AG04450 (cell line): ENCODE measurements around the gene SHBG. TPM values are rescaled to one million over a fixed set of nuclear protein-coding genes. Genes with fewer than 3 reads are reported as not detected.
"Not testable (repeated sequence)": the region's sequence is repeated elsewhere in the genome, so short reads cannot be mapped to it uniquely, and the experiment has no call there.

Experiments
- CTCF ChIA-PET: fragments of 300-600, 350-600 bp; formaldehyde crosslinking; extraction: SDS; loops from one replicate; lab custom pipeline; 2022; ENCODE audit warnings: antibody characterized with exemption, inconsistent platforms; lab: Charles Lee
- POLR2A ChIA-PET: fragments of 350-600 bp; formaldehyde crosslinking; extraction: SDS; loops from one replicate; lab custom pipeline; 2021; ENCODE audit warnings: antibody characterized with exemption, inconsistent platforms; lab: Yijun Ruan, JAX
- DNase-seq: peaks from one replicate; pipeline ENCODE4 v3.0.0-alpha.2; 2011; ENCODE audit warnings: low read depth, low spot score
- H3K27ac ChIP-seq: one replicate; pipeline ENCODE4 v1.5.1; 2012; ENCODE audit warnings: low read depth, low read length, control low read depth
- H3K27me3 ChIP-seq: one replicate; pipeline ENCODE4 v1.6.0; 2012; ENCODE audit warnings: low read length; ENCODE audit not compliant: control insufficient read depth, insufficient read depth
- H3K4me3 ChIP-seq: 2 replicates; pipeline ENCODE4 v1.5.1; 2011; ENCODE audit warnings: mild to moderate bottlenecking, low read depth, low read length, control low read depth
- H3K9me3 ChIP-seq: 2 replicates; pipeline ENCODE4 v1.5.1; 2012; ENCODE audit warnings: low read length; ENCODE audit not compliant: control insufficient read depth, insufficient read depth
- polyA plus RNA-seq: library from polyadenylated mRNA; depleted of rRNA; stranded (reverse); fragments of >200 nt; gene quantifications from 2 replicates; pipeline ENCODE4 v1.2.3, GENCODE V29; 2011
- TF ChIP-seq, protein P1 (sequence below): IDR thresholded peaks from 2 replicates; pipeline ENCODE4 v1.5.1; 2011; ENCODE audit warnings: low read depth, low read length, control low read depth, inconsistent platforms

The SHBG gene
- polyA plus RNA-seq, 1 experiment, result 0.35 TPM

GRCh38 chr17:7632492-7632894 lies 2.6 kb downstream of the SHBG start:
- Histone ChIP-seq H3K9me3 (no peaks in the 10 kb centered on the region), H3K27me3 (no peaks in the 10 kb centered on the region), H3K27ac (no peak overlapping the region), H3K4me3 (no peak overlapping the region)
- DNase-seq, result no peak
- ChIA-PET CTCF (interaction anchor here (0.5 to 6.2 kb wide), 21 partner anchors 8 to 358 kb away, joined by 3 to 134 read pairs (median 5); partner anchors contain the start of genes ATP1B2, FXR2, TP53 and WRAP53), POLR2A (interaction anchor here (0.6 to 3.7 kb wide), 2 partner anchors 17 to 55 kb away, joined by 3 to 17 read pairs; partner anchors contain the start of genes TP53 and WRAP53)
- TF ChIP-seq, protein P1, sequence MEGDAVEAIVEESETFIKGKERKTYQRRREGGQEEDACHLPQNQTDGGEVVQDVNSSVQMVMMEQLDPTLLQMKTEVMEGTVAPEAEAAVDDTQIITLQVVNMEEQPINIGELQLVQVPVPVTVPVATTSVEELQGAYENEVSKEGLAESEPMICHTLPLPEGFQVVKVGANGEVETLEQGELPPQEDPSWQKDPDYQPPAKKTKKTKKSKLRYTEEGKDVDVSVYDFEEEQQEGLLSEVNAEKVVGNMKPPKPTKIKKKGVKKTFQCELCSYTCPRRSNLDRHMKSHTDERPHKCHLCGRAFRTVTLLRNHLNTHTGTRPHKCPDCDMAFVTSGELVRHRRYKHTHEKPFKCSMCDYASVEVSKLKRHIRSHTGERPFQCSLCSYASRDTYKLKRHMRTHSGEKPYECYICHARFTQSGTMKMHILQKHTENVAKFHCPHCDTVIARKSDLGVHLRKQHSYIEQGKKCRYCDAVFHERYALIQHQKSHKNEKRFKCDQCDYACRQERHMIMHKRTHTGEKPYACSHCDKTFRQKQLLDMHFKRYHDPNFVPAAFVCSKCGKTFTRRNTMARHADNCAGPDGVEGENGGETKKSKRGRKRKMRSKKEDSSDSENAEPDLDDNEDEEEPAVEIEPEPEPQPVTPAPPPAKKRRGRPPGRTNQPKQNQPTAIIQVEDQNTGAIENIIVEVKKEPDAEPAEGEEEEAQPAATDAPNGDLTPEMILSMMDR, result peak; percentile 68

DNA sequence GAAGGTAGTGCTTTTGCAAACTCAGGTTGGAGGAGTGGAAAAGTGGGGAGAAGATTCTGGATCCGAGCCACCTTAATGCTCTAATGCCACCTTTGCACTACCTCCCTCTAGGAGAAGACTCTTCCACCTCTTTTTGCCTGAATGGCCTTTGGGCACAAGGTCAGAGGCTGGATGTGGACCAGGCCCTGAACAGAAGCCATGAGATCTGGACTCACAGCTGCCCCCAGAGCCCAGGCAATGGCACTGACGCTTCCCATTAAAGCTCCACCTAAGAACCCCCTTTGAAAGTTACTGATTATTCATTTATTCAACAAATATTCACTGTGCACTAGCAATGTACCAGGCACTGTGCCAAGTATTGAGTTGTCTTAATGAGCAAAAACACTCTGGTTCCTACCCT lies 3.2 kb downstream of the SHBG start:
- ChIA-PET CTCF (interaction anchor here (0.6 to 6.2 kb wide), 13 partner anchors 9 to 530 kb away, joined by 3 to 134 read pairs (median 6); partner anchors contain the start of genes FXR2, TP53 and WRAP53), POLR2A (interaction anchor here (3.7 kb wide), 1 partner anchor 55 kb away, joined by 17 read pairs; the partner anchor contains the start of genes TP53 and WRAP53)
- no peak overlapping the region for H3K4me3 ChIP-seq
- no peak for DNase-seq
- no peak overlapping the region for H3K27ac ChIP-seq
- no peaks in the 10 kb centered on the region for H3K9me3 ChIP-seq
- TF ChIP-seq, protein P1, result no peak
- H3K27me3 ChIP-seq, result no peaks in the 10 kb centered on the region

GRCh38 chr17:7634384-7634783 lies 4.4 kb downstream of the SHBG start:
- Histone ChIP-seq H3K9me3 (no peaks in the 10 kb centered on the region), H3K27ac (no peak overlapping the region), H3K4me3 (no peak overlapping the region), H3K27me3 (peaks cover 3% of the 10 kb centered on the region)
- TF ChIP-seq, protein P1, result peak; percentile 77
- DNase-seq, result no peak
- CTCF ChIA-PET, result interaction anchor here (0.5 to 6.2 kb wide), 6 partner anchors 8 to 560 kb away, joined by 3 to 134 read pairs (median 6); partner anchors contain the start of genes TP53 and WRAP53
- POLR2A ChIA-PET, result interaction anchor here (0.6 to 3.7 kb wide), 2 partner anchors 53 to 278 kb away, joined by 3 to 17 read pairs; partner anchors contain the start of genes TP53 and WRAP53

- Histone ChIP-seq H3K27me3 (peaks cover 3% of the 10 kb centered on the region), H3K27ac (no peak overlapping the region), H3K4me3 (no peak overlapping the region), H3K9me3 (peaks cover 7% of the 10 kb centered on the region; the same call in 1 of the 2 replicates)
- no peak for DNase-seq
- POLR2A ChIA-PET, result no interaction called here
- TF ChIP-seq, protein P1, result no peak
- CTCF ChIA-PET, result interaction anchor here (0.6 to 1.0 kb wide), 3 partner anchors 8 to 103 kb away, joined by 3 to 5 read pairs (median 4); partner anchors contain the start of genes SAT2 and TP53
Observed at GRCh38 chr17:7636163-7636562, 6.2 kb downstream of the SHBG start.

- Histone ChIP-seq H3K27me3 (peaks cover 7% of the 10 kb centered on the region), H3K9me3 (peaks cover 7% of the 10 kb centered on the region; the same call in 1 of the 2 replicates), H3K4me3 (no peak overlapping the region), H3K27ac (no peak overlapping the region)
- POLR2A ChIA-PET, result no interaction called here
- DNase-seq, result no peak
- TF ChIP-seq, protein P1, result no peak
- CTCF ChIA-PET, result interaction anchor here (1.2 kb wide), 1 partner anchor 9 kb away, joined by 3 read pairs; no protein-coding TSS in a partner anchor
Observed at GRCh38 chr17:7640783-7641182, 10.8 kb downstream of the SHBG start.

DNA sequence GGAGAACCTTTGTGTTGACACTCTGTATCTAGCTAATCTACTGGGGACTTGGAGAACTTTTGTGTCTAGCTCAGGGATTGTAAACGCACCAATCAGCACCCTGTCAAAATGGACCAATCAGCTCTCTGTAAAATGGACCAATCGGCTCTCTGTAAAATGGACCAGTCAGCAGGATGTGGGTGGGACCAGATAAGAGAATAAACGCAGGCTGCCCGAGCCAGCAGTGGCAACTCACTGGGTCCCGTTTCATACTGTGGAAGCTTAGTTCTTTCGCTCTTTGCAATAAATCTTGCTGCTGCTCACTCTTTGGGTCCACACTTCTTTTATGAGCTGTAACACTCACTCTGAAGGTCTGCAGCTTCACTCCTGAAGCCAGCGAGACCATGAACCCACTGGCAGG lies 11.7 kb downstream of the SHBG start:
- H3K9me3 ChIP-seq, H3K4me3 ChIP-seq, H3K27me3 ChIP-seq, DNase-seq, POLR2A ChIA-PET, H3K27ac ChIP-seq: not testable (repeated sequence)
- CTCF ChIA-PET, result interaction anchor here (0.9 to 1.6 kb wide), 3 partner anchors 8 to 9 kb away, joined by 3 to 10 read pairs (median 6); no protein-coding TSS in a partner anchor
